GM23338 (cell line): ENCODE data around the gene LUC7L. TPM values are rescaled to one million over a fixed set of nuclear protein-coding genes. Genes with fewer than 3 reads are reported as not detected.

Experiments
- ATAC-seq: fragments of 200-7000 bp; cut with Tn5 transposase; 3 replicates; pipeline ENCODE4 v1.9.1; 2020
- DNase-seq: peaks from one replicate; pipeline ENCODE4 v3.0.0-alpha.2; 2015; ENCODE audit warnings: low spot score
- H2AFZ ChIP-seq: fragments of 200-600 bp; sonication (generic); 2 replicates; pipeline ENCODE4 v1.8.0; 2016; ENCODE audit warnings: antibody characterized with exemption, mild to moderate bottlenecking, moderate library complexity
- H3F3A ChIP-seq: fragments of 200-600 bp; sonication (generic); replicated peaks from 2 replicates; pipeline ENCODE4 v1.8.0; 2017; ENCODE audit warnings: antibody characterized with exemption, mixed run types, low read depth
- H3K27ac ChIP-seq: fragments of 200-600 bp; sonication (generic); 2 replicates; pipeline ENCODE4 v1.6.1; 2016; ENCODE audit warnings: low read depth
- H3K27me3 ChIP-seq: fragments of 200-600 bp; sonication (generic); 2 replicates; pipeline ENCODE4 v1.8.0; 2016; ENCODE audit warnings: mild to moderate bottlenecking, mixed run types, moderate library complexity; ENCODE audit not compliant: insufficient read depth
- H3K36me3 ChIP-seq: fragments of 200-600 bp; sonication (generic); 2 replicates; pipeline ENCODE4 v1.8.0; 2016; ENCODE audit warnings: mild to moderate bottlenecking; ENCODE audit not compliant: insufficient read depth
- H3K4me1 ChIP-seq: fragments of 200-600 bp; sonication (generic); 2 replicates; pipeline ENCODE4 v1.8.0; 2016; ENCODE audit warnings: mild to moderate bottlenecking, moderate library complexity; ENCODE audit not compliant: insufficient read depth
- H3K4me2 ChIP-seq: fragments of 200-600 bp; sonication (generic); 2 replicates; pipeline ENCODE4 v1.7.1; 2017; ENCODE audit warnings: mixed run types
- H3K4me3 ChIP-seq: fragments of 200-600 bp; sonication (generic); 2 replicates; pipeline ENCODE4 v1.6.1; 2016; ENCODE audit warnings: mixed run types
- H3K79me2 ChIP-seq: fragments of 200-600 bp; sonication (generic); replicated peaks from 2 replicates; pipeline ENCODE4 v1.8.0; 2017; ENCODE audit warnings: mild to moderate bottlenecking; ENCODE audit not compliant: insufficient read depth
- H3K9me2 ChIP-seq: fragments of 200-600 bp; sonication (generic); 2 replicates; pipeline ENCODE4 v1.8.0; 2017; ENCODE audit not compliant: insufficient read depth
- H4K20me1 ChIP-seq: fragments of 200-600 bp; sonication (generic); replicated peaks from 2 replicates; pipeline ENCODE4 v1.8.0; 2017; ENCODE audit warnings: mild to moderate bottlenecking; ENCODE audit not compliant: insufficient read depth
- H3K27ac Mint-ChIP-seq: 2 replicates; pipeline ENCODE4 v1.8.0; 2020; ENCODE audit warnings: inconsistent platforms, mild to moderate bottlenecking, moderate library complexity, mixed read lengths
- H3K27me3 Mint-ChIP-seq: 3 replicates; pipeline ENCODE4 v1.8.0; 2022; ENCODE audit warnings: low read depth, mild to moderate bottlenecking, moderate library complexity, mixed read lengths, inconsistent platforms; ENCODE audit not compliant: insufficient read depth, poor library complexity
- H3K36me3 Mint-ChIP-seq: 3 replicates; pipeline ENCODE4 v1.8.0; 2021; ENCODE audit warnings: low read depth, mild to moderate bottlenecking, inconsistent platforms, moderate library complexity, mixed read lengths
- H3K4me1 Mint-ChIP-seq: 3 replicates; pipeline ENCODE4 v1.8.0; 2020; ENCODE audit warnings: mild to moderate bottlenecking, inconsistent platforms, mixed read lengths
- H3K4me3 Mint-ChIP-seq: 3 replicates; pipeline ENCODE4 v1.8.0; 2021; ENCODE audit warnings: moderate library complexity, mild to moderate bottlenecking, inconsistent platforms, mixed read lengths
- H3K9me3 Mint-ChIP-seq: 3 replicates; pipeline ENCODE4 v1.8.0; 2020; ENCODE audit warnings: moderate library complexity, mild to moderate bottlenecking, inconsistent platforms, mixed read lengths
- CREB1 ChIP-seq: fragments of 250-450 bp; sonication (Bioruptor Pico); IDR thresholded peaks from 2 replicates; pipeline ENCODE4 v1.5.0; 2020; ENCODE audit warnings: low read depth, mild to moderate bottlenecking, moderate library complexity
- CTCF ChIP-seq, 2 experiments: fragments of 200-600 bp in 1 of 2; sonication (generic) in 1 of 2; conservative IDR thresholded peaks; 2 replicates each; pipeline versions ENCODE4 v1.5.1 to v1.6.1; 2016 to 2017; ENCODE audit warnings: antibody characterized with exemption in 2 of 2, low read depth in 2 of 2, mild to moderate bottlenecking in 2 of 2, moderate library complexity in 1 of 2
- ETS1 ChIP-seq: IDR thresholded peaks from 2 replicates; pipeline ENCODE4 v1.6.1; 2016; ENCODE audit warnings: antibody characterized with exemption
- EZH2 ChIP-seq: fragments of 200-600 bp; sonication (generic); IDR thresholded peaks from one replicate; pipeline ENCODE4 v1.8.0; 2017; ENCODE audit warnings: antibody characterized with exemption, mild to moderate bottlenecking, low read depth; ENCODE audit not compliant: unreplicated experiment
- EZH2phosphoT487 ChIP-seq: fragments of 200-600 bp; sonication (generic); IDR thresholded peaks from one replicate; pipeline ENCODE4 v1.8.1; 2018; ENCODE audit warnings: antibody characterized with exemption; ENCODE audit not compliant: unreplicated experiment
- JUNB ChIP-seq: IDR thresholded peaks from one replicate; pipeline ENCODE4 v1.6.1; 2016; ENCODE audit warnings: antibody characterized with exemption; ENCODE audit not compliant: unreplicated experiment
- NANOG ChIP-seq: IDR thresholded peaks from 2 replicates; pipeline ENCODE4 v1.6.1; 2016; ENCODE audit warnings: antibody characterized with exemption, borderline replicate concordance
- POLR2AphosphoS5 ChIP-seq: IDR thresholded peaks from 2 replicates; pipeline ENCODE4 v1.6.1; 2016; ENCODE audit warnings: antibody characterized with exemption, low read depth
- REST ChIP-seq: IDR thresholded peaks from one replicate; pipeline ENCODE4 v1.6.1; 2018; ENCODE audit warnings: antibody characterized with exemption; ENCODE audit not compliant: unreplicated experiment
- STAT1 ChIP-seq: IDR thresholded peaks from one replicate; pipeline ENCODE4 v1.6.1; 2016; ENCODE audit warnings: antibody characterized with exemption; ENCODE audit not compliant: unreplicated experiment
- ZNF114 ChIP-seq: fragments of 250-450 bp; sonication (Bioruptor Pico); IDR thresholded peaks from 2 replicates; pipeline ENCODE4 v1.5.0; 2020; ENCODE audit warnings: mild to moderate bottlenecking, moderate library complexity
- ZNF331 ChIP-seq: fragments of 250-450 bp; sonication (Bioruptor Pico); IDR thresholded peaks from 2 replicates; pipeline ENCODE4 v1.5.0; 2020; ENCODE audit warnings: low read depth, mild to moderate bottlenecking, moderate library complexity
- ZNF462 ChIP-seq: fragments of 250-450 bp; sonication (Bioruptor Pico); IDR thresholded peaks from 2 replicates; pipeline ENCODE4 v1.5.0; 2020; ENCODE audit warnings: mild to moderate bottlenecking, moderate library complexity
- polyA plus RNA-seq: library from polyadenylated mRNA; unstranded; fragments of >200 nt; fragmentation: Nextera tagmentation; extraction: Ambion mirVana; gene quantifications from 2 replicates; pipeline ENCODE4 v1.2.1, GENCODE V29; 2016
- total RNA-seq: library from RNA; depleted of rRNA; stranded (reverse); fragments of >200 nt; shearing (Covaris generic); gene quantifications from 2 replicates; pipeline ENCODE4 v1.2.3, GENCODE V29; 2014

Gene LUC7L
- total and polyA plus RNA-seq, 2 experiments from 2014 or later, result 114 to 151 TPM

- TF ChIP-seq CREB1 (CRISPR knock-in tag) (no peak), ETS1 (no peak), EZH2phosphoT487 (no peak)
Measured at GRCh38 chr16:263944-264343, 34.7 kb upstream of the LUC7L start (continued).

- no peaks in the 10 kb centered on the region for H3K27me3 ChIP-seq
- H3K36me3 Mint-ChIP-seq, result peaks cover 24% of the 10 kb centered on the region; the same call in 2 of the 3 replicates
- no peak for TF ChIP-seq JUNB
- TF ChIP-seq STAT1, result no peak
- TF ChIP-seq ZNF114 (CRISPR knock-in tag), result no peak
- no peak for TF ChIP-seq ZNF331 (CRISPR knock-in tag)
- no peak for TF ChIP-seq NANOG
- TF ChIP-seq POLR2AphosphoS5, result no peak
- no peak for TF ChIP-seq REST
- no peak for TF ChIP-seq ZNF462 (CRISPR knock-in tag)
- no peak for TF ChIP-seq CREB1 (CRISPR knock-in tag)
- TF ChIP-seq EZH2, result no peak
- TF ChIP-seq CTCF (conservative IDR thresholded peaks at IDR 0.05; ENCODE audit: low read depth in 2 of 2), result no peak
- TF ChIP-seq EZH2phosphoT487, result no peak
Measured at GRCh38 chr16:263182-263774, 34.0 kb upstream of the LUC7L start.

More at GRCh38 chr16:263182-263774, 34.0 kb upstream of the LUC7L start:
- Histone ChIP-seq H3K4me2 (no peak overlapping the region), H3K79me2 (no peaks in the 10 kb centered on the region), H4K20me1 (no peaks in the 10 kb centered on the region), H2AFZ (no peak overlapping the region), H3K36me3 (no peaks in the 10 kb centered on the region), H3K27ac (no peak overlapping the region), H3K9me2 (no peaks in the 10 kb centered on the region), H3K4me1 (no peaks in the 10 kb centered on the region), H3F3A (0 out of 2 replicates have a peak, but pooled peaks cover 3% of the 10 kb centered on the region), H3K4me3 (no peak overlapping the region)
- H3K9me3 Mint-ChIP-seq, result no peaks in the 10 kb centered on the region; the same call in 2 of the 3 replicates
- no peak overlapping the region for H3K4me3 Mint-ChIP-seq
- H3K27me3 Mint-ChIP-seq, result peaks cover 6% of the 10 kb centered on the region
- H3K27ac Mint-ChIP-seq, result no peak overlapping the region
- ATAC-seq (no peak), DNase-seq (no peak)
- H3K4me1 Mint-ChIP-seq, result no peaks in the 10 kb centered on the region
